ENCODE measurements around the gene DUSP15. TPM values are rescaled to one million over a fixed set of nuclear protein-coding genes. Genes with fewer than 3 reads are reported as not detected.
"Not testable (repeated sequence)": the region's sequence is repeated elsewhere in the genome, so short reads cannot be mapped to it uniquely, and the experiment has no call there.

Gene DUSP15
- total RNA-seq, 1 experiment from 2014 or later: not detected

- no TSS peak for BruUV-seq (replicated peaks)
- H3K9me3 ChIP-seq (ENCODE audit: insufficient read depth, low read depth): no peaks in the 10 kb centered on the region
- no peaks in the 10 kb centered on the region for H3F3A ChIP-seq (ENCODE audit: insufficient read depth, low read depth)
- no peaks in the 10 kb centered on the region for H3K36me3 ChIP-seq (ENCODE audit: low read depth)
- no peak overlapping the region for H3K4me2 ChIP-seq
- H4K20me1 ChIP-seq (ENCODE audit: insufficient read depth): no peaks in the 10 kb centered on the region
- H3K27me3 ChIP-seq (ENCODE audit: insufficient read depth, low read depth): no peaks in the 10 kb centered on the region
- H3K4me1 ChIP-seq (replicated peaks; ENCODE audit: insufficient read depth): no peaks in the 10 kb centered on the region
- no peaks in the 10 kb centered on the region for H3K79me2 ChIP-seq (ENCODE audit: low read depth)
- ChIA-PET POLR2A (ENCODE audit: unreplicated experiment) (no interaction called here), CTCF (no interaction called here)
- no peak for DNase-seq
- H3K27ac ChIP-seq: no peak overlapping the region
- TF ChIP-seq EZH2 (IDR thresholded peaks at IDR 0.05; ENCODE audit: low read depth) (no peak), CTCF (conservative IDR thresholded peaks at IDR 0.05) (no peak)
- no peak overlapping the region for H3K4me3 ChIP-seq
- intact Hi-C loops (cut with micrococcal nuclease; ENCODE audit: unreplicated experiment): no loop called here
- H3K9me2 ChIP-seq (ENCODE audit: insufficient read depth): no peaks in the 10 kb centered on the region
- no peak overlapping the region for H2AFZ ChIP-seq
These were observed 52.9 kb downstream of the DUSP15 start for GRCh38 chr20:31817461-31817860.

- BruUV-seq (replicated peaks): no TSS peak
- Histone ChIP-seq H4K20me1 (ENCODE audit: insufficient read depth) (no peaks in the 10 kb centered on the region), H3K9me3 (ENCODE audit: insufficient read depth, low read depth) (no peaks in the 10 kb centered on the region), H3K4me3 (no peak overlapping the region), H3F3A (ENCODE audit: insufficient read depth, low read depth) (no peaks in the 10 kb centered on the region), H3K27ac (no peak overlapping the region), H3K36me3 (ENCODE audit: low read depth) (no peaks in the 10 kb centered on the region), H2AFZ (no peak overlapping the region), H3K9me2 (ENCODE audit: insufficient read depth) (no peaks in the 10 kb centered on the region), H3K27me3 (ENCODE audit: insufficient read depth, low read depth) (no peaks in the 10 kb centered on the region), H3K4me2 (no peak overlapping the region), H3K79me2 (ENCODE audit: low read depth) (no peaks in the 10 kb centered on the region), H3K4me1 (replicated peaks; ENCODE audit: insufficient read depth) (no peaks in the 10 kb centered on the region)
- CTCF ChIA-PET: interaction anchor here (0.5 kb wide), 1 partner anchor 77 kb away, joined by 5 read pairs; no protein-coding TSS in a partner anchor
- DNase-seq: no peak
- intact Hi-C loops (cut with micrococcal nuclease; ENCODE audit: unreplicated experiment): no loop called here
- TF ChIP-seq CTCF (conservative IDR thresholded peaks at IDR 0.05): no peak
- no peak for TF ChIP-seq EZH2 (IDR thresholded peaks at IDR 0.05; ENCODE audit: low read depth)
- POLR2A ChIA-PET (ENCODE audit: unreplicated experiment): interaction anchor here (0.6 kb wide), 1 partner anchor 204 kb away, joined by 6 read pairs; no protein-coding TSS in a partner anchor
These were observed 54.1 kb downstream of the DUSP15 start for GRCh38 chr20:31816221-31816620.

- Histone ChIP-seq H3K4me1 (replicated peaks; ENCODE audit: insufficient read depth) (no peaks in the 10 kb centered on the region), H3K4me2 (no peak overlapping the region), H3F3A (ENCODE audit: insufficient read depth, low read depth) (no peaks in the 10 kb centered on the region), H3K27me3 (ENCODE audit: insufficient read depth, low read depth) (no peaks in the 10 kb centered on the region), H3K36me3 (ENCODE audit: low read depth) (no peaks in the 10 kb centered on the region), H3K9me3 (ENCODE audit: insufficient read depth, low read depth) (no peaks in the 10 kb centered on the region), H3K27ac (no peak overlapping the region), H2AFZ (no peak overlapping the region), H3K9me2 (ENCODE audit: insufficient read depth) (no peaks in the 10 kb centered on the region), H4K20me1 (ENCODE audit: insufficient read depth) (no peaks in the 10 kb centered on the region), H3K4me3 (no peak overlapping the region), H3K79me2 (ENCODE audit: low read depth) (no peaks in the 10 kb centered on the region)
- no TSS peak for BruUV-seq (replicated peaks)
- ChIA-PET POLR2A (ENCODE audit: unreplicated experiment) (interaction anchor here (0.6 kb wide), 1 partner anchor 205 kb away, joined by 6 read pairs; no protein-coding TSS in a partner anchor), CTCF (interaction anchor here (0.5 kb wide), 1 partner anchor 77 kb away, joined by 5 read pairs; no protein-coding TSS in a partner anchor)
- no peak for DNase-seq
- intact Hi-C loops (cut with micrococcal nuclease; ENCODE audit: unreplicated experiment): no loop called here
- no peak for TF ChIP-seq CTCF (conservative IDR thresholded peaks at IDR 0.05)
- TF ChIP-seq EZH2 (IDR thresholded peaks at IDR 0.05; ENCODE audit: low read depth): no peak
These were observed 54.7 kb downstream of the DUSP15 start for GRCh38 chr20:31815408-31816188.

GRCh38 chr20:31814142-31814541 lies 56.2 kb downstream of the DUSP15 start:
- H2AFZ ChIP-seq; DNase-seq; H4K20me1 ChIP-seq (ENCODE audit: insufficient read depth); H3K9me3 ChIP-seq (ENCODE audit: insufficient read depth, low read depth); POLR2A ChIA-PET (ENCODE audit: unreplicated experiment); H3K27me3 ChIP-seq (ENCODE audit: insufficient read depth, low read depth); H3K4me3 ChIP-seq; intact Hi-C loops (cut with micrococcal nuclease; ENCODE audit: unreplicated experiment); BruUV-seq (replicated peaks); H3K79me2 ChIP-seq (ENCODE audit: low read depth); H3K9me2 ChIP-seq (ENCODE audit: insufficient read depth); H3K27ac ChIP-seq; H3K36me3 ChIP-seq (ENCODE audit: low read depth); H3K4me1 ChIP-seq (replicated peaks; ENCODE audit: insufficient read depth); H3K4me2 ChIP-seq: not testable (repeated sequence)
- CTCF ChIA-PET: interaction anchor here (0.7 kb wide), 1 partner anchor 328 kb away, joined by 6 read pairs; no protein-coding TSS in a partner anchor
- H3F3A ChIP-seq (ENCODE audit: insufficient read depth, low read depth): peaks cover 12% of the 10 kb centered on the region

Data from PC-9 (cell line).